ENCODE data around the gene PPT1.

Gene PPT1

DNA sequence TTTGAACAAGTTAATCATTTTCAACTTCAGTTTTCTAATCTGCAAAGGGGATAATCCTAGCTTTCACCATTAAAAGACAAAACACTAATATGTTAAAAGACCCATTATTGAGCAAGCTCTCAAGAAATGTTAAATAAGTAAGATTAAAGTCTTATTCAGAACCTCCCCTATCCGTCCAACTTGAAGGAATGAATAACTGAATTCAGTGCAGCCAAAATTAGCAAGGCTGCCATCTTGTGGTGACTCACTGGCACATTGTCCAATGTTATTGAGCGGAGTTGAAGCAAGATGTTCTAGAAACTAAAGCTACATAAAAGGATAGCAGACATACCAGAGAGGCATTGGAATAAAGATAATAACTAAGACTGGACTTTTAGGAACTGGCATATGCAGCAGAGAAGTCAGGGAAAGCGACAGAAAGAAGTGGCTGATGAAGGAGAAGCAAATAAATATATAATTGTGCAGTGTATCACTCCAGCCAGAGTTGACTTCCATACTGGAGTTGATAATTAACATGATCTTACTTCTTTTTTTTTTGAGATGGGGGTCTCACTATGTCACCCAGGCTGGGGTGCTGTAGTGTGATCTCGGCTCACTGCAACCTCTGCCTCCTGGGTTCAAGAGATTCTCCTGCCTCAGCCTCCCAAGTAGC, 64.7 kb downstream of the PPT1 start:
- in situ Hi-C loops (cut with MboI; ENCODE audit: low sequenced_read_pairs): no loop called here

DNA sequence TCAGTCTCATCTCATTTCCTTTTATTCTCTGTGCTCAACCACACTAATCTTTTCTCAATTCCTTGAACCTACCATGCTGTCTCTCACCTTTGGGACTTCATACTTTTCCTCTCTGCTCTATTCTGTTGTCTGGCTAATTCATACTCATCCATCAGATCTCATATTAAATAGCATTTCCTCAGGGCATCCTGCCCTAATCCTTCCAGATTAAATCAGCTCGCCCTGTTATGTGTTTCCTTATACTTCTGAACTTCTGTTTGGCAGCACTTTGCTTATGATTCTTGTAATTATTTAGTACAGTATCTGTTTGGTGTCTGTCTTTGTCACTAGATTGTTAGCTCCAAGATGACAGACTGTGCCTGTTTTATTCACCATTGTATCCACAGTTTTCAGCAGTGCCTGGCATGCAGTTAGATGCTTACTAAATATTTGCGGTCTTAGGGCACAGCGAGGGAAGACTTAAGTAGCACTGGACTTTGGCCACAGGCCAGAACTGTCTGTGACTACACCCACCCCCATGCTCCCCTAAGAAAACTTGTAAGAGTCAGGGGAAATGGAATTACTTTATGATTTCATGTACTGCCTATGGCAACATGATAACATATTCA, 66.4 kb downstream of the PPT1 start:
- in situ Hi-C loops (cut with MboI; ENCODE audit: low sequenced_read_pairs): no loop called here

- in situ Hi-C loops (cut with MboI; ENCODE audit: low sequenced_read_pairs): no loop called here
These were observed 67.4 kb downstream of the PPT1 start for GRCh38 chr1:40029608-40030007.

DNA sequence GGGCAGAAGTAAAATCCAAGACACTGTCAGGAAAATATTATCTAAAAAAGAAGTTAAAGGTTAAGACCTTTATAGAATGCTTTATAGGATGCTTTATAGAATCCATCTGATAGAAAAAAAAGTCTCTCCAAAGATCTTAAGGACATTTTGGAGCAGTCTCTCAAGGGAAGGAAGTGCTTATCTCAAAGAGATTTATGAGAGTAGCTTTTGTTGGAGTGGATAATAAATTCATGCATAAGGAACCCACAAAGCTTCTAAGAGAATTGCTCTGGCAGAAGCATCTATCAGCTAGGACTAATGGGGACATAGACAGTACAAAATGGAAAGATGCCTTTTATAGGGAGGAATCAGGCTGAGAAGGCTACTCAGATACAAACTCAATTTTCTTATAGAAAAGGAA, 69.4 kb downstream of the PPT1 start:
- in situ Hi-C loops (cut with MboI; ENCODE audit: low sequenced_read_pairs): no loop called here

- in situ Hi-C loops (cut with MboI; ENCODE audit: low sequenced_read_pairs): no loop called here
These were observed 72.4 kb downstream of the PPT1 start for GRCh38 chr1:40024671-40025070.

DNA sequence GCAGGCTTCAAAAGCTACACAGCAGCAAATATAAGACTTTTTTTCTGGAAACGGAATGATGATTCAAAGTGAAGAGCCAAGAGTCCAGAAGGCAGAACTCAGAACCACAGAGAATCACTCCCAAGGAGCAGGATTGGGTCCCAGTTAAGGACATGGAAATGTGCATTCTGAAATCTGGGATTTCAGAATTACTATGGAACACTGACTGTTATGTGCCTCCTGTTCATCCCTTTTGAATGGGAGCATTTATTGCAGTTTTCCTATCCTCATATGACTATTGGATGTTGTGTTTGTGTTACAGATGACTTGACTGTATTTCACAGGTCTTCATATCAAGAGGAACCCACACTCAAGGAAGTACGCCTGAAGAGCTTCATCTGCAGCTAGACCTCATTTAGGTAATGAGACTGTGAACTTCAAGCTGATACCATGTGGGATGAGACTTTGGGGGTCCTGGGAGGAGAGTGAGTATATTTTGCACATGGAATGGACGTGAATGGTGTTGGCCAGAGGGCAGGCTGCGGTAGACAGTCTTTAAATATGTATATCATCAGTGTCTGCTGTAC, 73.6 kb downstream of the PPT1 start:
- in situ Hi-C loops (cut with MboI; ENCODE audit: low sequenced_read_pairs): no loop called here
